ENCODE data around the gene ZBTB8A.

DNA sequence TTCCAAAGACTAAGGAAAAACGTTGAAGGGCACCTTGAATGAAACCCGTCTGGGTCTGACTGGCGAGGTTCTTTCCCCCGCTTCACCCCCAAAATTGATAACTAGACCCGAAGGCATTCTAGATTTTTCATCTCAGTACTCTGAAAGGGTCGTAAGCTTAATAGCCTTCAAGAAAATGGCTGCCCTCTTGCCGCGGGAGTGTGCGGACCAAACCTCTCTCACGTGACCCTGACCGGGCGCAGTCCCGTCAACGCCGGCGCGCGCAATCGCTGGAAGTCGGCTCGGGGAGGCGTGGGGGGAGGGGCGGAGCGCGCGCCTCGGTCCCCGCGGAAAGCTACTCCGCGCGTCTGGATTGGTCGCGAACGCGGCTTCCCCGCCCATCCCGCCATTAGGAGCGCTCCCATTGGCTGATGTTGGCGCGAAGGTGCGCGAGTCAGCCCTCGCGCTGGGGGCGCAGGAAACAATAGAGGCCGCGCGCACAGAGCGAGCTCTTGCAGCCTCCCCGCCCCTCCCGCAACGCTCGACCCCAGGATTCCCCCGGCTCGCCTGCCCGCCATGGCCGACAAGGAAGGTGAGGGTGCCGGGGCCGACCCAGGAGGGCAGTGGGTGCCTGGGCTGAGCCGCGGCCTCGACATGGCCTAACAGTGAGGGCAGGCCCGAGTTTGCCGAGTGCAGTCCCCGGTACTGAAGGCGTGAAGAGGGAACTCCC lies 111.7 kb downstream of the ZBTB8A start, which contains the start of gene RBBP4:
- TF ChIP-seq EP300 (IDR thresholded peaks at IDR 0.05; ENCODE audit: low read depth) (no peak), POLR2A (IDR thresholded peaks at IDR 0.05) (peak; percentile 84)

All from transverse colon (tissue), 1 donor.